GM19023 (cell line): ENCODE measurements around the gene ME3.
"Not testable (repeated sequence)": the region's sequence is repeated elsewhere in the genome, so short reads cannot be mapped to it uniquely, and the experiment has no call there.

Experiments
- ATAC-seq: cut with Tn5 transposase; IDR thresholded peaks from one replicate; pipeline ENCODE4 v1.9.1; 2021; ENCODE audit warnings: mild to moderate bottlenecking, moderate library complexity; ENCODE audit not compliant: unreplicated experiment

Gene ME3

GRCh38 chr11:86666193-86666592 is 6.2 kb downstream of the ME3 start:
- ATAC-seq, result no peak

DNA sequence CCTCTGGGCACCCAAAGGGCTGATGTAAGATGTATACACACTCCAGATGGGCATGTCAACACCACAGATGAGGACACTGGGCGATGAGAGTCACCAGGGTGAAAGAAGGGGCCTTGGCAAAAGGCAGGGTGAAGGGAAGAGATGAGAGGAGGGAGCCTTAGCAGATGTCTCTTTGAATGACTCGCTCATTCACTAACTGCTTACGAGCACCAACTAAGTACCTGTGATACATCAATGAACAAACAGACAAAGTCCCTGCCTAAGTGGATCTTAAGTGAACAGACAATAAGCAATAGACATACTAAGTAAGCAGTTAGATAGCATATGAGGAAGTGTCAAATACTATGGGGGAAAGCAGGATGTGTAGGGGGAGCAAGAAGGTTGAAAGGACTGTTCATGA is 7.5 kb downstream of the ME3 start:
- ATAC-seq, result no peak

DNA sequence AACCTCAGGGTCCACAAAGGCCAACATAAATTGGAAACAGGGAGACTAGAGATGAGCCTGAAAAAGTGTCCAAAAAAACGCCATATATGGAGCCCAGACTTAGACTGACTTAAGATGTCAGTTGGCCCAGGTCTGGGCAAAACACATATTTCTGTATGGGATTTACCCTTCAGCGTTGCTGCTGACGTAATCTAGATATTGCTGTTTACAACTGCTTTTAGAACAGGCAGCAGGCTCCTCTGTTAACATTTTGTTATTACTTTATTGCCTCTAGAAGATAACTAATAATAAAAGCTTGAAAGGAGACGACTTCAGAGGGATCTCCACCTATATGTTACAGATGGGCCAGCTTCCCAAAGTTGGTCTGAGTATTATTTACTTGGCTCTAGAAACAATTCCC is 8.7 kb downstream of the ME3 start:
- no peak for ATAC-seq

DNA sequence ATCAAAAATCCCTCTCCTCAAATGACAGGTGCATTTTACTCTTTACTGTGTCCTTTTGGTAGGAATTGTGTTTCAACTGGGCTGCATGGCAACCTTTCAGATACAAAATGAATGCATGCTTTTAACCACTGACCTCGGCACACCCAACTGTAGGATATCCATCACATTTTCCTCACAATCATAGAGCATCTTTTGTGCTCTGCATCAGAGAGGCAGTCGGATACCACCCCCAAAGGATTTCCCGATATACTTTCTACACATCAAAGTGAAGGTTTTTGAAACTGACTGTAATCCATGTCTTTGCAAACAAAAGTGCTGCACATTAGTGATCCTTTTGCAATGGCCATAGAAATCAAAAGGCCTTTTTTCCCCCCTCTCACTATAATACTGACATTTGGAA is 9.1 kb downstream of the ME3 start:
- no peak for ATAC-seq

DNA sequence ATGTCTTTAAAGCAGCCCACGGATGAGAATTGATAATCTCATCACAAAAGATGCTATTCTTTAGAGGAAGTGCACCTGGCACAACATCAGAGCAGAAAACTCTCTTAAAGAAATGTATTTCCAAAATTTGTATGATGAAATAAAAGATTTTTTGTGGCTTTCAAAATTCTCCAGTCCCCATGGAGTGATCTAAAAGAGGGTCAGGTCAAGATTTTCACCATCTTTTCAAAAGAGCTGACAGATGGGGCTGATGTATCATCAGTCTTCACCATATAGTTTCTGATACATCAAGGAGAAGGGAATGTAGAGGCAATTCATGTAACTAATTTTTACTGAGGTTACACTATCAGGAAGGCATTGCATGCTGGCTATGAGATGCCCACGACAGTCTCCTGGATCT is 11.7 kb downstream of the ME3 start:
- no peak for ATAC-seq

DNA sequence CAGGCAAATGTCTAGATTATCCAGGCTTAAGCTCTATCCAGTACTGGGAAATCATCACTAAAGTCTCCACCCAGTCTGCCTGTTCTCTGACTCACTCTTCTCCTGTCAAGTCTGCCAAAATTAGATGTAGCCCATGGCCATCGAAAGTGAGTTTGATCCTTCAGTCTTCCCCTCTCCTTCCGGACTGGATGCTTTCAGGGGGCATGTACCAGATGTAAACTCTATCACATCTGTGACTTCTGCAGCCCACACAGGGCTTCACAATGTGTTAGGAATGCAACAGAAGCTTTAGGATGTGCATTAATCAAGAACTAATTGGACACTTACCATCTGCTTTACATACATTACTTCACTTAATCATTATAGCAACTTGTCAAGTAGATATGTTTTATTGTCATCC is 12.3 kb downstream of the ME3 start:
- ATAC-seq, result no peak

DNA sequence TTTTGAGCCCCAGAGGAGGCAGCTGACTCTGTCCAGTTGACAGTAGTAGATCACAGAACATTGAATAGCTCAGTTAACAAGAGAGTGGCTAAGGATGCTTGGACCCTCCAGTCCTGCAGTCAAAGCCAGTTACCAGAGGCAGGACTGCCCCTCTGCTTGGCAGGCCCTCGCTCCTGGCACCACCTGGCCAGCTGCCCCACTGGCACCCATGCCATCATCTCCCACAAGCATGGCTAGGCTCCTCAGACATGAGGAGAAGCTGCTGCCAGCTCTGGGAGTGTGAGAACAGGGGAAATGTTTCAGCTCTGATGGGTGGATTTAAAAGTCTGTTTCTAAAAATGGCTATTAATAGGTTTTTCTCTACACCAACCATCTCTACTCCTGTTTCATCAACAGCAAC is 13.9 kb downstream of the ME3 start:
- ATAC-seq, result no peak

GRCh38 chr11:86645212-86645611 is 27.2 kb downstream of the ME3 start:
- not testable (repeated sequence) for ATAC-seq

DNA sequence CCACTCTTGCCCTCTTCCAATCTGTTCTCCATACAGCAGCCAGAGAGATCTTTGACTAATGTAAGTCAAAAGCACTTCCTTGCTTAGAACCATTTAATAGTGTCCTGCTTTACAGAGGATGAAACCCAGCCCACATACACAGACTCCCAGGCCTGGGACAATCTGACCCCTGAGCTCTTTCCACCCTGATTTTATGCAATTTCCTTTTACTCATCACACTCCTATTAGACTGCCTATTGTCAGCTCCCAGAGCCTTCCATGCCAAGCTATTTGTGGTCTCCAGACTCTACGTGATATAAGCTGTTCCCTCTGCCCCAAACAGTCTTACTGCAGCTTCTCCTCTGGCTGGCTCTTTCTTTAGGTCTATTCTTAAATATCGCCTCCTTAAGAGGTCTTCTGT is 28.1 kb downstream of the ME3 start:
- ATAC-seq, result no peak

GRCh38 chr11:86641537-86642261 is 30.7 kb downstream of the ME3 start:
- no peak for ATAC-seq

- ATAC-seq, result no peak
Observed at GRCh38 chr11:86639137-86639536, 33.3 kb downstream of the ME3 start.

DNA sequence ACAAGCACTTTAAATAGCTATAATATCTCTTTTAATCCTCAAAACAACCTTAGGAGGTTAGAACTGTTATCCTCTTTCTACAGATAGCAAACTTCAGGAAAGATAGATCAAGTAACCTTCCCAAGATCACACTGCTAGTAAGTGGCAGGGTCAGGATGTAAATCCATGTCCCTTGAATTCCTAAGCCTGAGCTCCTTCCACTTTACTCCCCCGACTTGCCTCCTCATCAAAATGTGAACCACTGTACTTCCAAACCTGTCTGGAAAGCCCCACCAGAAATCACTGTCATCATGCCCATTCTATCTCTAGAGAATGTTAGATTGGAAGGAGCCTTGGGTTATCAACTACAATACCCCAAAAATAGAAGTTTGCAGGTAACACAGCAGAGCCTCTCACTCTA is 33.7 kb downstream of the ME3 start:
- no peak for ATAC-seq

- no peak for ATAC-seq
Observed at GRCh38 chr11:86637988-86638387, 34.4 kb downstream of the ME3 start.

DNA sequence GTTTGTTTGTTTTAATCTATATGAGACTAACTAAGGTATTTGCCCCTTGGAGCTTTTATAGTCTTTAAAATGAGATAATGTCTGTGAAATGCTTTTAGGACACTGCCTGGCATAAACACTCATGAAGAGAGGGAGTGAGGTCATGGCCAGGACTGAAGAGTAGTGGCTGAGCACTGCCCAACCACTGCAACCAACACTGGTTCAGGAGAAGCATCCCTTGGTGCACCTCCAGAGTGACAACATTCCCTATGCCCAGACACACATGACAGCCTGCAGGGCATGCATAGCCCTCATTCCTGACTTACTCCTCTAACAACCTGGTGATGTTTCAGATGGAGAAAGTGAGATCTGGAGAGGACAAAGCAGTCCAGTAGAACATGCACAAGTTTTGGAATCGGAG is 36.1 kb downstream of the ME3 start:
- no peak for ATAC-seq

GRCh38 chr11:86632499-86633269 is 39.7 kb downstream of the ME3 start:
- peak; percentile 60 for ATAC-seq

- ATAC-seq, result no peak
Observed at GRCh38 chr11:86630229-86630981, 42.0 kb downstream of the ME3 start.

DNA sequence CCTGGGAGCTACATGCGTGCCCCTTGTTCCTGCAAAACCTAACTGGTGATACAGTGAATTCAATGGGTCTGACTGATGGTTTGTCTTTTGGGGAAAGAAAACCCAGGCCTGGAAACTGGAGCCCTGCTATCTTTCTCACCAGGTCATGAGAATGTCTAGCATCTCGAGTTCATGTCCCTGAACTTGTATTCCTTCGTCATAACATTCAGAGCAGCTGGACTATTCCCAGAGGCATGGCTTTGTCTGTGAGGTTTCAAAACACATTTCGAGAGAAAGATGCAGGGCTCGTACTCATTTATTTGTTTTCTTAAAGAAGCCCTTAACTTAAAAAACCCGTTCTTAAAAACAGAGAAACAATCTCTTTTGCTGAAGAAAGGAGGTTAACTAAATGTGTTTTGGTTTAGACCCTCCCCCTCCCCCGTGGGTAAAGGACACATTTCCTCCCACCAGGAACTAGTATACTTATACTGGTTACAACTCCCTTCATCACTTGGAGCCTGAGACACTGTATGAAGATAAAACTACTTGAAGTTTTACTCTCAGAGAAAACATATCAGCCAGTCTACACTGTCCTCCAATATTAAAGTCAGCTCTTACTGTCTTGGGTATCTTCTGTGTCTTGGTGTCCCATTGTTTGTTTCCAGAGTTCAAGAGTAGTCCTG is 43.2 kb downstream of the ME3 start:
- ATAC-seq, result no peak

GRCh38 chr11:86627776-86628455 is 44.5 kb downstream of the ME3 start:
- no peak for ATAC-seq

GRCh38 chr11:86625981-86626380 is 46.4 kb downstream of the ME3 start:
- peak; percentile 11 for ATAC-seq

DNA sequence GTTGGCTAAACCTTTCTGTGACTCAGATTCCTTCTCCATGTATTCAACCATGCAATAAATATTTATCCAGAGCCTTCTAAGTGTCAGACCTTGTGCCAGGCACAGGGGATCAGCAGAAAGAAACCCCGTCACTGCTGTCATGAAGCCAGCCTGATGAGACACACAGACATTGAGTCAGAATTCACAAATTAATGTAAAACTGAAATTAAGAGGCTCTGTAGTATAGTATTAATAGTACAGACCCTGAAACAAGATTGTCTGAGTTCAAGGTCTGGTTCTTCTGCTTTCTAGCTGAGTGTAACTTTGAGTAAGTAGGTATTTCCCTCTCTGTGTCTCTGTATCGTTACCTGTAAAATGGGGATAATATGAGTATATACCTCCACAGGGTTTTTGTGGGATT is 46.9 kb downstream of the ME3 start:
- ATAC-seq, result peak; percentile 76

- ATAC-seq, result no peak
Observed at GRCh38 chr11:86624366-86624765, 48.0 kb downstream of the ME3 start.
